ENCODE measurements around the gene LRP1-AS.

- TF ChIP-seq CTCF (IDR thresholded peaks at IDR 0.05), result no peak
- TF ChIP-seq EP300 (IDR thresholded peaks at IDR 0.05), result no peak
- TF ChIP-seq POLR2A (IDR thresholded peaks at IDR 0.05), result no peak
Measured at GRCh38 chr12:57119294-57120085, 27.9 kb downstream of the LRP1-AS start.

Measured in tibial nerve (tissue), 4 donors.